ENCODE data around the gene MRPS21.
"Not testable (repeated sequence)": the region's sequence is repeated elsewhere in the genome, so short reads cannot be mapped to it uniquely, and the experiment has no call there.

MRPS21 gene

GRCh38 chr1:150281758-150282557 lies 11.7 kb upstream of the MRPS21 start, which contains the start of gene CIART:
CIART (plus strand) TSS chr1:150282554; CDS start chr1:150283268, 714 bp downstream.
- peak; percentile 79 for DNase-seq

- DNase-seq: peak; percentile 14
Measured at GRCh38 chr1:150282558-150282958, 11.1 kb upstream of the MRPS21 start.

GRCh38 chr1:150283260-150283659 lies 10.4 kb upstream of the MRPS21 start:
- no peak for DNase-seq

- no peak for DNase-seq
Measured at GRCh38 chr1:150288382-150288781, 5.3 kb upstream of the MRPS21 start.

- no peak for DNase-seq
Measured at GRCh38 chr1:150288822-150289221, 4.8 kb upstream of the MRPS21 start.

- no peak for DNase-seq
Measured at GRCh38 chr1:150295476-150295875, 1.8 kb downstream of the MRPS21 start.

- DNase-seq: no peak
Measured at GRCh38 chr1:150299716-150300115, 6.1 kb downstream of the MRPS21 start.

- no peak for DNase-seq
Measured at GRCh38 chr1:150302338-150302737, 8.7 kb downstream of the MRPS21 start.

GRCh38 chr1:150302902-150303301 lies 9.2 kb downstream of the MRPS21 start:
- no peak for DNase-seq

GRCh38 chr1:150308585-150308984 lies 14.9 kb downstream of the MRPS21 start:
- not testable (repeated sequence) for DNase-seq

GRCh38 chr1:150309758-150310508 lies 16.3 kb downstream of the MRPS21 start:
- no peak for DNase-seq

GRCh38 chr1:150311762-150312161 lies 18.1 kb downstream of the MRPS21 start:
- no peak for DNase-seq

- DNase-seq: not testable (repeated sequence)
Measured at GRCh38 chr1:150314691-150315090, 21.0 kb downstream of the MRPS21 start.

- no peak for DNase-seq
Measured at GRCh38 chr1:150320667-150320978, 27.0 kb downstream of the MRPS21 start.

GRCh38 chr1:150321826-150322166 lies 28.1 kb downstream of the MRPS21 start:
- DNase-seq: no peak

GRCh38 chr1:150322310-150322709 lies 28.6 kb downstream of the MRPS21 start:
- peak; percentile 31 for DNase-seq

GRCh38 chr1:150332651-150333290 lies 39.1 kb downstream of the MRPS21 start:
- DNase-seq: no peak

GRCh38 chr1:150346316-150346715 lies 52.7 kb downstream of the MRPS21 start:
- DNase-seq: no peak

- no peak for DNase-seq
Measured at GRCh38 chr1:150352866-150353265, 59.2 kb downstream of the MRPS21 start.

Measured in stimulated activated CD4-positive, alpha-beta T cell treated with anti-CD3 and anti-CD28 coated beads, Interleukin-15, amount 100 ng/mL, for 24 hours (primary cell).